SK-N-MC (cell line): ENCODE measurements around the gene EDEM1.

ENCODE experiments used
- EZH2 ChIP-seq: fragments of 200-600 bp; sonication (generic); IDR thresholded peaks from one replicate; pipeline ENCODE4 v1.6.1; 2017; ENCODE audit warnings: antibody characterized with exemption
- POLR2AphosphoS5 ChIP-seq: IDR thresholded peaks from 2 replicates; pipeline ENCODE4 v1.6.1; 2012; ENCODE audit warnings: mild to moderate bottlenecking, low read depth, low read length, borderline replicate concordance

DNA sequence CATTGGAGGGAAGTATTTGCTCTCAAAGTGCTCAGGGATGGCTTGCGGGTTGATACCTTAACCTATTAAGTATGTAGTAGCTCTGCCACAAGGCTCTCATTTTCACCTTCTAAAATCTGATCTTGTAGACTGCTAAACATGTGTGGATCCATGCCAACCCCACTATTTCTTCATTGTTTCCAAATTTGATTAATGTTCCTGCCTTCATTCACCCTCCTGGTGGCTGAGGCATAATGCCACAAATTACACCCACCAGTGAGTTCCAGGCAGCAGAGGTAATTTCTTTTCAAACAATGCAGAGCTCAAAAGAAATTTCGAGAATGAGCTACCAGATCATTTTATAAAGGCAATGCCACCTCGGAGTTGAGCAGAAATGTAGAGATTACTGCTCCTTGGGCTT, 71.0 kb downstream of the EDEM1 start:
- TF ChIP-seq POLR2AphosphoS5: no peak
- no peak for TF ChIP-seq EZH2
